ENCODE data around the gene ARAP3.

DNA sequence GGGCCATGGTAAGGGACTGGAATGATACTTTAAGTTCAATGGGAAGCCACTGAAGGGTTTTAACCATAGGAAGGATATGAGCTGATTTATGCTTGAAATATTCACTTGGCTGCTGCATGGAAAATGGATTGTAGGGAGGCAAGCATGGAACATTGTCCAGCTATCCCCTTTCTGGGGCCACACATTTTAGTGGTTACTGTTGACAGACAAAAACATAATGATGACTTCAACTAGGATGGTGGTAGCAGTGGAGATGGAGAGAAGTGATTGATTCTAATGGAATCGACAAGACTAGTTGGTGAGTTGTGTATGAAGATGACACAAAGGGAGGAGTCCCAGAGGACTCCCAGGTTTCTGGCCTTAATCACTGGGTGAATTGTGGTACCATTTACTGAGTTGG, 24.6 kb downstream of the ARAP3 start:
- TF ChIP-seq CTCF (IDR thresholded peaks at IDR 0.05) (no peak), POLR2A (IDR thresholded peaks at IDR 0.05) (no peak)

Measured in body of pancreas (tissue), 4 donors.